ENCODE data around the gene GAB2.

Gene GAB2

DNA sequence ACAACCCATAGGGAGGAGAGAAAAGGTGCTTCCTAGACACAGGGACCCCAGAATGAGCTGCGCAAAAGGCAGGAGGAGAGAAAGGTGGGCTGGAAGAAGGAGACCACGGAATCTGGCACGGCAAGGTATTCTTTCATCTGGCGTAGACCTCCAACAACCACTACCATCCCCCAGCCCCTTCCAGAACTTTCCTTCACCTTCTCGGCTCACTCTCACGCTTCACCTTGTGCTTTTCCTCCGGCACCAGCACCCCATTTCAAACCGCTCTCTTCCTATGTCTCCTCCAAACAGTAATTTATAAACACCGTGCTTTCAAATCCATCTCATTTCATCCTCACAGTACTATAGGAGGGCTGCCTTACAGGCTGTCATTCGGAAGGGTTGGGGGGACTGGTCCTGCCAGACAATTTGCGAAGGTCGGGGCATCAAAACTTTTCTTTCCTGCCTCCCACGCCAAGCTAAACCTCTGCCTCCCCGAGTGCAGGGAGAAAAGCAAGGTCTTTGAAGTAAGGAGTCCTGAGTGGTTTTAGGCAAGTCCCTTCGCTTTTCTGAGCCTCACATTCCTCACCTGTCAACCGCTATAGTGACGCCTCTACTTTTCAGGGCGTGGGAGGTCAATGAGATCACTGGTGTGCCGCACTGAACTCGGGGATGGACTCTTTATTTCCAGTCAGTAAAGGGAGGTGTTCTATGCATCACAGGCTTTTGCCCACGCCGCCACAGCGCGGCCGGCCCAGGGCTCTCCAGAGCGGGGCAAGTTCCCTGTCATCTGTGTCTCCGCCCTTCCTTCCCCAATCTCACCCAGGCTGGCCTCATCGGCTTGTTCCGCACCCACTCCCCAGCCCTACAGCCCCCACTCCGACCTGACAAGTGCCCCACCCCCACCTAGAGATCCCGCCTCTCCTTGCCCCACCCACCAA lies 230.0 kb downstream of the GAB2 start:
- no peak for TF ChIP-seq EZH2 (IDR thresholded peaks at IDR 0.05; ENCODE audit: borderline replicate concordance, low read length)
- TF ChIP-seq, protein P1, sequence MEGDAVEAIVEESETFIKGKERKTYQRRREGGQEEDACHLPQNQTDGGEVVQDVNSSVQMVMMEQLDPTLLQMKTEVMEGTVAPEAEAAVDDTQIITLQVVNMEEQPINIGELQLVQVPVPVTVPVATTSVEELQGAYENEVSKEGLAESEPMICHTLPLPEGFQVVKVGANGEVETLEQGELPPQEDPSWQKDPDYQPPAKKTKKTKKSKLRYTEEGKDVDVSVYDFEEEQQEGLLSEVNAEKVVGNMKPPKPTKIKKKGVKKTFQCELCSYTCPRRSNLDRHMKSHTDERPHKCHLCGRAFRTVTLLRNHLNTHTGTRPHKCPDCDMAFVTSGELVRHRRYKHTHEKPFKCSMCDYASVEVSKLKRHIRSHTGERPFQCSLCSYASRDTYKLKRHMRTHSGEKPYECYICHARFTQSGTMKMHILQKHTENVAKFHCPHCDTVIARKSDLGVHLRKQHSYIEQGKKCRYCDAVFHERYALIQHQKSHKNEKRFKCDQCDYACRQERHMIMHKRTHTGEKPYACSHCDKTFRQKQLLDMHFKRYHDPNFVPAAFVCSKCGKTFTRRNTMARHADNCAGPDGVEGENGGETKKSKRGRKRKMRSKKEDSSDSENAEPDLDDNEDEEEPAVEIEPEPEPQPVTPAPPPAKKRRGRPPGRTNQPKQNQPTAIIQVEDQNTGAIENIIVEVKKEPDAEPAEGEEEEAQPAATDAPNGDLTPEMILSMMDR (IDR thresholded peaks at IDR 0.05; ENCODE audit: low read length) = no peak
- Histone ChIP-seq H4K20me1 (ENCODE audit: insufficient read depth, low read length) (no peaks in the 10 kb centered on the region), H3K27me3 (ENCODE audit: insufficient read depth, low read length) (no peaks in the 10 kb centered on the region; the same call in 1 of the 2 replicates), H3K4me1 (ENCODE audit: insufficient read depth, low read length, severe bottlenecking) (peaks cover 19% of the 10 kb centered on the region), H3K9ac (ENCODE audit: low read length) (peak overlapping the region; percentile 64), H3F3A (ENCODE audit: insufficient read depth, low read length) (no peaks in the 10 kb centered on the region), H3K9me3 (ENCODE audit: low read length) (no peaks in the 10 kb centered on the region), H2AFZ (ENCODE audit: low read length) (peak overlapping the region; percentile 36; the same call in 1 of the 2 replicates), H3K9me2 (ENCODE audit: low read depth, low read length) (no peaks in the 10 kb centered on the region), H3K36me3 (ENCODE audit: insufficient read depth, low read length) (no peaks in the 10 kb centered on the region), H3K79me2 (ENCODE audit: insufficient read depth, low read length) (no peaks in the 10 kb centered on the region), H3K4me3 (ENCODE audit: low read depth, low read length, poor library complexity, severe bottlenecking) (peak overlapping the region; percentile 79), H3K27ac (ENCODE audit: low read depth, low read length, poor library complexity, severe bottlenecking) (no peak overlapping the region), H3K4me2 (ENCODE audit: low read length) (peak overlapping the region; percentile 93)

DNA sequence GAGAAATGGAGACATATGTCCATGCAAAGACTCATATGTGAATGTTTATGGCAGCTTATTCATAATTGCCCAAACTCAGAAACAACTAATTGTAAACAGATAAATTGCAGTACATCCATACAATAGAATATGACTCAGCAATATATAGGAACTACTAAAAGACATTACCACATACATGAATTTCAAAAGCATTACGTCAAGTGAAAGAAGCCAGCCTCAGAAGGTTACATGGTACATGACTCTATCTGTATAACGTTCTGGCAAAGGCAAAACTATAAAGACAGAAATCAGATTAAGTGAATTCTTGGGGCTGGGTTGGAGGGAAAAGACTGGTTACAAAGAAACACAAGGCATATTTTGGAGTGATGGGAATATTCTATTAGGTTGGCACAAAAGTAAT lies 236.4 kb downstream of the GAB2 start:
- Histone ChIP-seq H3K9me2 (ENCODE audit: low read depth, low read length) (no peaks in the 10 kb centered on the region), H3K9ac (ENCODE audit: low read length) (no peak overlapping the region), H3K27ac (ENCODE audit: low read depth, low read length, poor library complexity, severe bottlenecking) (no peak overlapping the region), H3K9me3 (ENCODE audit: low read length) (no peaks in the 10 kb centered on the region), H2AFZ (ENCODE audit: low read length) (no peak overlapping the region), H3K4me1 (ENCODE audit: insufficient read depth, low read length, severe bottlenecking) (no peaks in the 10 kb centered on the region), H3K4me2 (ENCODE audit: low read length) (no peak overlapping the region), H3K27me3 (ENCODE audit: insufficient read depth, low read length) (no peaks in the 10 kb centered on the region), H3K79me2 (ENCODE audit: insufficient read depth, low read length) (no peaks in the 10 kb centered on the region), H4K20me1 (ENCODE audit: insufficient read depth, low read length) (no peaks in the 10 kb centered on the region), H3K36me3 (ENCODE audit: insufficient read depth, low read length) (no peaks in the 10 kb centered on the region), H3K4me3 (ENCODE audit: low read depth, low read length, poor library complexity, severe bottlenecking) (no peak overlapping the region), H3F3A (ENCODE audit: insufficient read depth, low read length) (no peaks in the 10 kb centered on the region)
- TF ChIP-seq, protein P1 (IDR thresholded peaks at IDR 0.05; ENCODE audit: low read length) = no peak
- TF ChIP-seq EZH2 (IDR thresholded peaks at IDR 0.05; ENCODE audit: borderline replicate concordance, low read length) = no peak

DNA sequence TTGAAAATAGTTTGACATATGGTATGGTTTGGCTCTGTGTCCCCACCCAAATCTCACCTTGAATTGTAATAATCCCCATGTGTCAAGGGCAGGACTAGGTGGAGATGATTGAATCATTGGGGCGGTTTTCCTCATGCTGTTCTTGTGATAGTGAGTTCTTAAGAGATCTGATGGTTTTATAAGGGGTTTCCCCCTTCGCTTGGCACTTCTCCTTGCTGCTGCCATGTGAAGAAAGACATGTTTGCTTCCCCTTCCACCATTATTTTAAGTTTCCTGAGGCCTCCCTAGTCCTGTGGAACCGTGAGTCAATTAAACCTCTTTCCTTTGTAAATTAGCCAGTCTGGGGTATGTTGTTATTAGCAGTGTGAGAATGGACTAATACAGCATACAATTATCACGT lies 236.9 kb downstream of the GAB2 start:
- no peaks in the 10 kb centered on the region for H3K9me2 ChIP-seq (ENCODE audit: low read depth, low read length)
- no peak overlapping the region for H2AFZ ChIP-seq (ENCODE audit: low read length)
- H3K4me3 ChIP-seq (ENCODE audit: low read depth, low read length, poor library complexity, severe bottlenecking) = no peak overlapping the region
- H3F3A ChIP-seq (ENCODE audit: insufficient read depth, low read length) = no peaks in the 10 kb centered on the region
- no peak overlapping the region for H3K9ac ChIP-seq (ENCODE audit: low read length)
- no peaks in the 10 kb centered on the region for H3K9me3 ChIP-seq (ENCODE audit: low read length)
- no peak for TF ChIP-seq EZH2 (IDR thresholded peaks at IDR 0.05; ENCODE audit: borderline replicate concordance, low read length)
- TF ChIP-seq, protein P1 (IDR thresholded peaks at IDR 0.05; ENCODE audit: low read length) = no peak
- H3K36me3 ChIP-seq (ENCODE audit: insufficient read depth, low read length) = no peaks in the 10 kb centered on the region
- H3K27ac ChIP-seq (ENCODE audit: low read depth, low read length, poor library complexity, severe bottlenecking) = no peak overlapping the region
- no peaks in the 10 kb centered on the region for H4K20me1 ChIP-seq (ENCODE audit: insufficient read depth, low read length)
- H3K4me2 ChIP-seq (ENCODE audit: low read length) = no peak overlapping the region
- no peaks in the 10 kb centered on the region for H3K4me1 ChIP-seq (ENCODE audit: insufficient read depth, low read length, severe bottlenecking)
- H3K27me3 ChIP-seq (ENCODE audit: insufficient read depth, low read length) = no peaks in the 10 kb centered on the region
- no peaks in the 10 kb centered on the region for H3K79me2 ChIP-seq (ENCODE audit: insufficient read depth, low read length)
